GM06990 (cell line): ENCODE results near the gene CAPZA1.

Source experiments
- DNase-seq: peaks from one replicate; pipeline ENCODE4 v3.0.0-alpha.2; 2011; ENCODE audit not compliant: insufficient read length; ENCODE audit errors: extremely low read depth
- H3K27me3 ChIP-seq: replicated peaks from 2 replicates; pipeline ENCODE4 v1.6.0; 2011; ENCODE audit warnings: low read length; ENCODE audit not compliant: control insufficient read depth, insufficient read depth
- H3K36me3 ChIP-seq: 2 replicates; pipeline ENCODE4 v1.5.1; 2011; ENCODE audit warnings: low read length; ENCODE audit not compliant: control insufficient read depth, insufficient read depth
- H3K4me3 ChIP-seq: replicated peaks from 2 replicates; pipeline ENCODE4 v1.5.1; 2011; ENCODE audit warnings: low read depth, mild to moderate bottlenecking, control low read depth, low read length
- CTCF ChIP-seq: IDR thresholded peaks from 2 replicates; pipeline ENCODE4 v1.5.1; 2011; ENCODE audit warnings: low read length, control low read depth, mild to moderate bottlenecking, inconsistent platforms; ENCODE audit not compliant: insufficient read depth, poor library complexity, severe bottlenecking

CAPZA1 gene

GRCh38 chr1:112628516-112628915, 8.9 kb downstream of the CAPZA1 start:
- H3K36me3 ChIP-seq, result peaks cover 3% of the 10 kb centered on the region
- no peak for TF ChIP-seq CTCF
- no peaks in the 10 kb centered on the region for H3K27me3 ChIP-seq
- no peak for DNase-seq
- H3K4me3 ChIP-seq, result no peak overlapping the region

- DNase-seq, result no peak
- Histone ChIP-seq H3K27me3 (no peaks in the 10 kb centered on the region), H3K36me3 (peaks cover 3% of the 10 kb centered on the region), H3K4me3 (no peak overlapping the region)
- no peak for TF ChIP-seq CTCF
These were observed 9.6 kb downstream of the CAPZA1 start for GRCh38 chr1:112629256-112629655.

- Histone ChIP-seq H3K4me3 (no peak overlapping the region), H3K36me3 (no peaks in the 10 kb centered on the region; the same call in 1 of the 2 replicates), H3K27me3 (no peaks in the 10 kb centered on the region)
- no peak for DNase-seq
- no peak for TF ChIP-seq CTCF
These were observed 14.0 kb downstream of the CAPZA1 start for GRCh38 chr1:112633628-112634027.

GRCh38 chr1:112634367-112634766, 14.7 kb downstream of the CAPZA1 start:
- no peak overlapping the region for H3K4me3 ChIP-seq
- DNase-seq, result no peak
- no peaks in the 10 kb centered on the region; the same call in 1 of the 2 replicates for H3K36me3 ChIP-seq
- no peaks in the 10 kb centered on the region for H3K27me3 ChIP-seq
- no peak for TF ChIP-seq CTCF

GRCh38 chr1:112636056-112636455, 16.4 kb downstream of the CAPZA1 start:
- no peaks in the 10 kb centered on the region for H3K27me3 ChIP-seq
- H3K36me3 ChIP-seq, result no peaks in the 10 kb centered on the region; the same call in 1 of the 2 replicates
- TF ChIP-seq CTCF, result no peak
- no peak for DNase-seq
- H3K4me3 ChIP-seq, result no peak overlapping the region

- no peak for TF ChIP-seq CTCF
- H3K36me3 ChIP-seq, result no peaks in the 10 kb centered on the region; the same call in 1 of the 2 replicates
These were observed 17.1 kb downstream of the CAPZA1 start for GRCh38 chr1:112636597-112637253.

More at GRCh38 chr1:112636597-112637253, 17.1 kb downstream of the CAPZA1 start:
- DNase-seq, result no peak
- H3K27me3 ChIP-seq, result no peaks in the 10 kb centered on the region
- H3K4me3 ChIP-seq, result no peak overlapping the region
